ENCODE measurements around the gene SP6.

The SP6 gene

GRCh38 chr17:47807421-47807820, 43.5 kb downstream of the SP6 start:
- Histone ChIP-seq H3K4me3 (no peak overlapping the region), H3K27me3 (no peaks in the 10 kb centered on the region), H4K20me1 (peaks cover 11% of the 10 kb centered on the region; the same call in 1 of the 2 replicates), H3K4me2 (no peak overlapping the region), H3K9me3 (no peaks in the 10 kb centered on the region), H3K9ac (no peak overlapping the region), H3K4me1 (peaks cover 51% of the 10 kb centered on the region), H3K27ac (no peak overlapping the region), H3K36me3 (peaks cover 60% of the 10 kb centered on the region)
- TF ChIP-seq Cebpa-rat (IDR thresholded peaks at IDR 0.05): no peak

GRCh38 chr17:47806913-47807255, 44.1 kb downstream of the SP6 start:
- H3K4me2 ChIP-seq: peak overlapping the region; percentile 81; the same call in 1 of the 2 replicates
- no peak for TF ChIP-seq Cebpa-rat (IDR thresholded peaks at IDR 0.05)
- H3K4me3 ChIP-seq: no peak overlapping the region
- no peaks in the 10 kb centered on the region for H3K27me3 ChIP-seq
- peaks cover 56% of the 10 kb centered on the region for H3K4me1 ChIP-seq
- H4K20me1 ChIP-seq: 0 out of 2 replicates have a peak, but pooled peaks cover 7% of the 10 kb centered on the region
- H3K27ac ChIP-seq: peak overlapping the region; percentile 69; the same call in 1 of the 2 replicates
- no peak overlapping the region for H3K9ac ChIP-seq
- H3K36me3 ChIP-seq: peaks cover 54% of the 10 kb centered on the region
- no peaks in the 10 kb centered on the region for H3K9me3 ChIP-seq

GRCh38 chr17:47806026-47806912, 44.7 kb downstream of the SP6 start:
- H3K4me1 ChIP-seq: peaks cover 56% of the 10 kb centered on the region
- H3K4me3 ChIP-seq: 0 out of 2 replicates have a peak overlapping the region, but pooled peaks have one; percentile 12
- H3K27me3 ChIP-seq: no peaks in the 10 kb centered on the region
- H3K9me3 ChIP-seq: no peaks in the 10 kb centered on the region
- H3K9ac ChIP-seq: peak overlapping the region; percentile 57; the same call in 1 of the 2 replicates
- H3K36me3 ChIP-seq: peaks cover 48% of the 10 kb centered on the region
- H4K20me1 ChIP-seq: 0 out of 2 replicates have a peak, but pooled peaks cover 7% of the 10 kb centered on the region
- peak overlapping the region; percentile 81 for H3K4me2 ChIP-seq
- H3K27ac ChIP-seq: peak overlapping the region; percentile 69
- TF ChIP-seq Cebpa-rat (IDR thresholded peaks at IDR 0.05): no peak

- H4K20me1 ChIP-seq: no peaks in the 10 kb centered on the region
- peaks cover 31% of the 10 kb centered on the region for H3K36me3 ChIP-seq
- H3K4me1 ChIP-seq: peaks cover 56% of the 10 kb centered on the region
- peak overlapping the region; percentile 46; the same call in 1 of the 2 replicates for H3K27ac ChIP-seq
- no peak overlapping the region for H3K4me3 ChIP-seq
- TF ChIP-seq Cebpa-rat (IDR thresholded peaks at IDR 0.05): no peak
- H3K4me2 ChIP-seq: peak overlapping the region; percentile 81
- H3K9me3 ChIP-seq: no peaks in the 10 kb centered on the region
- H3K27me3 ChIP-seq: no peaks in the 10 kb centered on the region
- H3K9ac ChIP-seq: no peak overlapping the region
Measured at GRCh38 chr17:47804461-47804860, 46.5 kb downstream of the SP6 start.

DNA sequence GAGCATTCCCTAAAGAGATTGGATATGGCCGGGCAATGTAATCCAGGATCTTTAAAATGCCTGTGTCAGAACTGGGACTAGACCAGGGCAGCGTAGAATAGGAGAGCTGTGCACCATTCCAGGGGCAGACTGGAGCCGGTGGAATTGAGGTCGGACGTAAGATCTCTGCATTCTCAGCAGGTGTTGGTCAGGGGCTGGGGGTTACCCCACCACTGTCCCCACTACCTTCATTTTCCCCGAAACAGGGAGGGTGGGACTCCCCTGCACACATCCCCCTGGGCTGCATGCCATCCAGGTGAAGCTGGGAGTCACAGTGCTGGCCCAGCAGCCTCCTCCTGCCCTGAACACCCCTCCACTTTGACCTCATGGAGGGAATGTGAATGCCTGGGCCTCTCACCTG, 47.2 kb downstream of the SP6 start:
- Histone ChIP-seq H3K9me3 (no peaks in the 10 kb centered on the region), H3K9ac (no peak overlapping the region), H3K4me3 (no peak overlapping the region), H3K4me2 (no peak overlapping the region), H4K20me1 (no peaks in the 10 kb centered on the region), H3K4me1 (peaks cover 56% of the 10 kb centered on the region), H3K27me3 (no peaks in the 10 kb centered on the region), H3K36me3 (peaks cover 24% of the 10 kb centered on the region), H3K27ac (0 out of 2 replicates have a peak overlapping the region, but pooled peaks have one; percentile 46)
- no peak for TF ChIP-seq Cebpa-rat (IDR thresholded peaks at IDR 0.05)

- no peak overlapping the region for H3K4me2 ChIP-seq
- H3K9ac ChIP-seq: no peak overlapping the region
- H3K27ac ChIP-seq: no peak overlapping the region
- TF ChIP-seq Cebpa-rat (IDR thresholded peaks at IDR 0.05): no peak
- no peaks in the 10 kb centered on the region for H4K20me1 ChIP-seq
- H3K4me1 ChIP-seq: peaks cover 56% of the 10 kb centered on the region
- no peaks in the 10 kb centered on the region for H3K9me3 ChIP-seq
- H3K36me3 ChIP-seq: peaks cover 19% of the 10 kb centered on the region
- H3K4me3 ChIP-seq: no peak overlapping the region
- H3K27me3 ChIP-seq: no peaks in the 10 kb centered on the region
Measured at GRCh38 chr17:47803201-47803600, 47.8 kb downstream of the SP6 start.

DNA sequence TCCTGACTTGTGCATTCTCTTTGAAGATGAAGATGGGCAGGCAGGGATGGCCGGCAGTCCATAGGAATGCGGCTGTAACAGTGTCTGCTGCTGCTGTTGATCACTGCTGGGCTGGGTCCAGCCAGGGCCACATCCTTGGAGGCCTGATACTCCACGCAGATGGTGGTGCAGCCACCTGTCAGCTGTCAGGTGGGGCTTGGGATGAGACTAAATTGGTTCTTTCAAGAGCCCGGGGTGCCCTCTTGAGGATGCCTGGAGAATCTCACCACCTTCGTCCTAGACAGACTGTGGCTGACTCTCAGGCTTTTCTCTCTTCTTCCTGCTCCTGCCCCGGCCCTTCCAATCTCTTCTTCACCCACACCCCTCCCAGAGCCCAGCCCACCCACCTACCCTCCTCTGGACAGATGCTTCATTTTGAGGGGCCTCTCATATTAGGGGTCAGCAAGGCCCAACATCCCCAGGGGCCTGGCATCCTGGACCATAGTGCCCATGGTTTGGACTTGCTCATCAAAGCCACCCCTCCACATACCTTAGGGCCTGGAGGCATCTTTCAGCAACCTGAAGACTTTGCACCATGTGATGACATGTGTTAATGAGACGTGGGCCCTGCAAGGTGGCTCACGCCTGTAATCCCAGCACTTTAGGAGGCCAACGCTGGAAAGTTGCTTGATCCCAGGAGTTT, 48.5 kb downstream of the SP6 start:
- H3K4me1 ChIP-seq: peaks cover 56% of the 10 kb centered on the region
- H3K27me3 ChIP-seq: no peaks in the 10 kb centered on the region

GRCh38 chr17:47801906-47802305, 49.1 kb downstream of the SP6 start:
- no peaks in the 10 kb centered on the region for H3K9me3 ChIP-seq
- no peak for TF ChIP-seq Cebpa-rat (IDR thresholded peaks at IDR 0.05)
- no peak overlapping the region for H3K4me3 ChIP-seq
- no peak overlapping the region for H3K9ac ChIP-seq
- no peaks in the 10 kb centered on the region for H4K20me1 ChIP-seq
- peaks cover 51% of the 10 kb centered on the region for H3K4me1 ChIP-seq
- H3K36me3 ChIP-seq: peaks cover 6% of the 10 kb centered on the region
- no peak overlapping the region for H3K27ac ChIP-seq
- H3K27me3 ChIP-seq: no peaks in the 10 kb centered on the region
- peak overlapping the region; percentile 36; the same call in 1 of the 2 replicates for H3K4me2 ChIP-seq

More for the DNA sequence above, 48.5 kb downstream of the SP6 start:
- Histone ChIP-seq H3K4me2 (peak overlapping the region; percentile 36; the same call in 1 of the 2 replicates), H3K27ac (no peak overlapping the region), H4K20me1 (no peaks in the 10 kb centered on the region), H3K9ac (no peak overlapping the region), H3K9me3 (no peaks in the 10 kb centered on the region), H3K4me3 (no peak overlapping the region), H3K36me3 (peaks cover 11% of the 10 kb centered on the region)
- no peak for TF ChIP-seq Cebpa-rat (IDR thresholded peaks at IDR 0.05)

GRCh38 chr17:47801176-47801765, 49.7 kb downstream of the SP6 start:
- Histone ChIP-seq H3K27me3 (no peaks in the 10 kb centered on the region), H3K36me3 (no peaks in the 10 kb centered on the region), H3K9ac (no peak overlapping the region), H4K20me1 (no peaks in the 10 kb centered on the region), H3K4me1 (peaks cover 44% of the 10 kb centered on the region), H3K4me3 (no peak overlapping the region), H3K9me3 (no peaks in the 10 kb centered on the region), H3K4me2 (no peak overlapping the region), H3K27ac (no peak overlapping the region)
- TF ChIP-seq Cebpa-rat (IDR thresholded peaks at IDR 0.05): no peak
